Dedifferentiated amniotic fluid mesenchymal stem cell (primary cell): Measurements from ENCODE around the gene ZFAND5.
A peak's percentile ranks its signal among the peaks of the same experiment; 100 is the strongest.

Experiments used
- DNase-seq: peaks from one replicate; pipeline ENCODE4 v3.0.0-alpha.2; 2016; ENCODE audit errors: extremely low spot score

Gene ZFAND5

DNA sequence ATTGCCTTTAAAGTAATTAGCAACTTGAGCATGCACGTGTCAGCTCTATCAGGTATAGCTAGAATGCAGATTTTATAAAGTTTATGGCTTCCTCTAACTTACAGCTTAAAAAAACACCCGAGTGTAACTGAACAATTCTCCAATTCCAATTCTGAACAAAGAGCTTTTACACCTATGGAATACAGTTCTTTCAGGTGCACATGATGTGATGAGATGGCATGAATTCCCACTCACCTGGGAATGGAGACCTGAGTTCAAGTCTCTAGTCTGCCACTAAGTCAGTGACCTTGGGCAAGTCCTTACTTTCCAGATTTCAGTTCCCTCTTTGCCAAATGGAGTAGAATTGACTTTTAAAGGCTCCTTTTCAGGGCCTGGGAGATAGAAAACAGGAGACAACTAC is 1.8 kb downstream of the ZFAND5 start:
- no peak for DNase-seq

- DNase-seq = peak; percentile 87
Observed at GRCh38 chr9:72362680-72363139, 2.3 kb downstream of the ZFAND5 start.

DNA sequence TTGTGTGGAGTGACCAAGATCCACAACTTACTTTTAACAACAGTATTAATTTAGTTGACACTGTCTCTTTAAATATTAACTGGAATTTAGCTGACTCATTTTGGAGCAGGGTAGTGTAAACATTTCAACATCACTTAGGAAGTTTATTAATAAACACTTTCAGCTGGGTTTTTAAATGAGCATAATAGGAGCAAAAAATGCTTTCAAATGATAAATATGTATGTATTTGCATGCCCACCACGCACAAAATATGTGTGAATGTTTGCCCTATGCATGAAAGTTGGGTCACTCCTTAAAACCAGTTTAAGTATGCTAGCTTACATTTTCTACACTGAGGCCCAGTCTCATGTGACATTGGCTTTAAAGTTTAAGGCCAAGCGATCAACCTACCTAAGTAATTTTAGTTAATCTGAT is 2.9 kb downstream of the ZFAND5 start:
- DNase-seq = peak; percentile 43

- DNase-seq = no peak
Observed at GRCh38 chr9:72361217-72361616, 3.8 kb downstream of the ZFAND5 start.

DNA sequence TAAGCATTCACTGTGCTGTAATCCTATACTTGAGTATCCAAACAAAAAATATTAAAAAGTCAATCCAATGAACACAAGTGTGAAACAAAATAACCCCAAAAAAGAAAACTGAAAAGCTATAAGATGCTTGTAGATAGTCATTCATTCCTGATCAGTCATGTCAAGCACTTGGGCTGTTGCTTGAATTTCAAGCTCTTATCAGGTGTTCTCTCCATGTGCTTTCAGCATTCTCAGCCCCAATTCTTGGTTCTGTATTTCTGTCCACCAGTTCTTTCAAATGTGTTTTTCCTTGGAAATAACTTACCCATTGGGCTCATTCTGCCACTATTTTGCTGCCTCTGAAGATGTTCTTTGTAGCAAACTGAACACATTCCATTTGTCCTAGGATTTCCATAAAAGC is 4.7 kb downstream of the ZFAND5 start:
- no peak for DNase-seq

DNA sequence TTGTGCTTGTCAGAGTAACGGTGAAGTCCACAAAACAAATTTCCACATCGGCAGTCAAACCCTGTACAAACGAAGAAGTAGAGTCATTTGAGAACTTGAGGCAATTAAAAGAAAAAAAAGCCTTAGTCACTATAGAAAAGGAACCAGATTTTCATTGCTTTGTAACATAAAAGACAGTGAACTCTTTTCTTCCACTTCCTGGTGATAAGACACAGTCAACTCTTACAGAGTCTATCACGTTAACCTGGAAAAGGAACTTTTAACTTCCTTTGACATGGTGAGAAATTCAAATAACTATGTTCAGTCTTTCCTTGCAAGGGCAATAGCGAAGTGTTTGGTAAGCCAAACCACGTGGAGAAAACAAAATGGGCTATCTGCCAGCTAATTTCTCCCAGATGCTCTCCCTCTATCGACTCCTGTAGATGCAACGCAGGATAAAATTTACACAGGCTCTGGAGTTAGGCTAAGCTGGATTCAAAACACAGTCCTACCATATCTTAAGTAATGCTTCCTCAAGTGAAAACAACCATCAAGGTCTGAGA is 8.9 kb downstream of the ZFAND5 start:
- no peak for DNase-seq

- DNase-seq = no peak
Observed at GRCh38 chr9:72355153-72355552, 9.9 kb downstream of the ZFAND5 start.

DNA sequence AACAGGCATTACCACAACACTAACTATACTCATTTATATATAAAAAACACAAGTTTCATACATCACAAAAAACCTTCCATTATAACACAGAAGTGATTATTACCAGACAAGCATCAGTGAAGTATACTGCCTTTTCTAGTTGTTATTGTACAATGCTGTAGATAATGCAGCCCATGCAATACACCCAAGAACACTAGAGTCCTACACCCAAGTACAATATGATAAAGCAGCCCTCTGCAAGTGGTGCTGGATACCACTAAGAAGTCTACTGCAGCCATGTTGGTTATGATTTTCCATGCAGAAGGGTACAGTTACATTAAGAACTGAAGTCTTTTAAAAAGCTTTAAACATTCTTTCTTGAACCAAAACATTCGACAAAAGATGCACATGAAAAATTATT is 10.3 kb downstream of the ZFAND5 start:
- DNase-seq = no peak

DNA sequence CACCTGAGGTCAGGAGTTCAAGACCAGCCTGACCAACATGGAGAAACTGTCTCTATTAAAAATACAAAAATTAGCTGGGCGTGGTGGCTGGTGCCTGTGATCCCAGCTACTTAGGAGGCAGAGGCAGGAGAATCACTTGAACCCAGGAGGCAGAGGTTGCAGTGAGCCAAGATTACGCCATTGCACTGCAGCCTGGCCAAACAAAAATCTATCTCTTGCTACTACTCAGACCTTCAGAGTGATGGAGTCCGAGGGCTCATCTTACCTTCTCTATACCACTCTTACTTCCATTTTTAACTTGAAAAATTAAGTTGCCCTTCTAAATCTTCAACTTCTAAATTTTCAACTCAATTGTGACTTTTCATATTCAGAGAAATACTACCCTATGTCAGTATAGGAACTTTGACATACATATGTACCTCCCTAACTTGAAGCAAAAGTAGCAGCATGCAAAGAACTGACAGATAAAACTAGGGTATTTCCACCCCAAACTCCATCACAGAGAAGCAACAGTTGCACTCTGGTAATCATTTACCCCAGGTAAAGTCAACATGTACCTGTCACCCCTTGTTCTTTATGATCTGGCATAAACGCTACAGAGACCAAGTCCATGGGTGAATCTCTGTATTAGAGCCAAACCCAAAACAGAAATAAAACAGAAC is 11.4 kb downstream of the ZFAND5 start:
- no peak for DNase-seq

DNA sequence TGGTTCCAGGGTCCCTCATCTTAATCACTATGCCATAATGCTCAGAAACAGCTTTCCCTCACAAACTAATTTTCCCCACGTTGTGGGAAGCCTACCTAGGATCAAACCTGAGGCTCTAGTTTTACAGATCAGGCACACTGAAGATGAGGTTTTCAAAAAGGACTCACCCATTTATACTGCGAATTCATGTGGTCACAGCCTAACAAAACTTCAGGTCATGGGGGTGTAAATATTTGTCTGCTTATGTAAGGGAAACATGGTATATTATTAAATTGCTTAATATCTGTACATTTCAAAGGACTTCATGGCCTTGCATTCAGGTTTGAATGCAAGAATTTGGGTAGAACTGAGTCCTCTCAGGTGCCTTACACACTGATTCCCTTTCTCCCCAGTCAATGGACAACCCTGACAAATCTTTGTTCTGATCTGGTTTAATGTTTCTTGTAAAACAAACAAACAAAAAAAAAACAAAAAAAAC is 12.1 kb downstream of the ZFAND5 start:
- DNase-seq = no peak

GRCh38 chr9:72351538-72352453 is 13.2 kb downstream of the ZFAND5 start:
- no peak for DNase-seq

DNA sequence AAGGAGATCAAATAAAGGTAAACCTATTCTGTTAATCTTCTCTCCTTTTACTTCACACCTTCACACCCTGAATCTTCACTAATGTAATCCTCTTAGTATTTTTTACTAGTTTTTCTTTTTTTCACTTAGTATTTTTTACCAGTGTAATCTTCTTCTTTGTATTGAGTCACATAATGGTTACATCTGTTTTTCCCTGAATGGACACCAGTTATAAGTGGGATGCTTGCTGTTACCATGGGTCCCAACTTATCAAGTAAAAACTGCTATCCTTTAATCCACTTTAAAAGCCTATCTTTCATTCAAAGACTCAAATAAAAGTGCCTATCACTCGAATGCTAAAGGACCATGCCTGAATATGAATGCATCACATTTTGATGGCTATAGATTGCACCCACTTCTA is 15.1 kb downstream of the ZFAND5 start:
- DNase-seq = no peak

GRCh38 chr9:72349240-72349639 is 15.8 kb downstream of the ZFAND5 start:
- no peak for DNase-seq

GRCh38 chr9:72346333-72346732 is 18.7 kb downstream of the ZFAND5 start:
- DNase-seq = no peak

DNA sequence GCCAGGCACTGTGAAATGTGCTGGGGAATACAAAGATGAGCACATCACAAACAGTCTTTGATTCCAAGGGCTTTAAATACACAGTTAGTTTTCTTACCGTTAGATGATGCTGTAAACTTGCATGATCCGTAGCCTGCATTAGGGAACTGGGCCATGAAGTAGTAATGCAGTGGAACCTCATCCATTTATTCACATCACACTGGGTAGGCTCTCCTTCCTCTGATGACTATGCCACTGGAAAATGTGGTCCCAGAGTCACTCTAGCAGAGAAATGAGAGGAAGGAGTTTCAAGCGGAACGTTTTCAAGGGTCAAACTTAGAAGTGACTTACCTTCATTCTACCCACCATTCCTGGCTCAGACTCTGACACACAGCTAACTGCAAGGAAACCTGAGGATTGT is 26.4 kb downstream of the ZFAND5 start:
- no peak for DNase-seq

DNA sequence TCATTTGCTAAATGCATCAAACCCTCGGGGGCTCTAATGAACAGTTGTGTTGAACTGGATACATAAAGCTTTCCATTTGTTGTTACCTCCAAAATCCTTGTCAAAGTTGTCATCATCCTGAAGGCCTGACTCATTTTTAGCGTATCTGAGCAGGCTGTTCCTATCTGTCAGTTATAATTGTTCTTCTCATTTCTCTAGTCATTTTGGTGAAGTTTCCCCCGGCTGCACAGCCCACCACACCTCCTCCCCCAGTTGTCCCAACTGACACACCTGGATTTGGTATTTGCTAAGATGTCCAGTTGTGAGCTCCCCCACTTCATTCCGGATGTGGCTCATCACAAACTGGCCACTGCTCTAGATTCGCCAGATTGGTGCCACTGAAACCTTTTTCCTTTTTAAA is 27.7 kb downstream of the ZFAND5 start:
- DNase-seq = no peak

DNA sequence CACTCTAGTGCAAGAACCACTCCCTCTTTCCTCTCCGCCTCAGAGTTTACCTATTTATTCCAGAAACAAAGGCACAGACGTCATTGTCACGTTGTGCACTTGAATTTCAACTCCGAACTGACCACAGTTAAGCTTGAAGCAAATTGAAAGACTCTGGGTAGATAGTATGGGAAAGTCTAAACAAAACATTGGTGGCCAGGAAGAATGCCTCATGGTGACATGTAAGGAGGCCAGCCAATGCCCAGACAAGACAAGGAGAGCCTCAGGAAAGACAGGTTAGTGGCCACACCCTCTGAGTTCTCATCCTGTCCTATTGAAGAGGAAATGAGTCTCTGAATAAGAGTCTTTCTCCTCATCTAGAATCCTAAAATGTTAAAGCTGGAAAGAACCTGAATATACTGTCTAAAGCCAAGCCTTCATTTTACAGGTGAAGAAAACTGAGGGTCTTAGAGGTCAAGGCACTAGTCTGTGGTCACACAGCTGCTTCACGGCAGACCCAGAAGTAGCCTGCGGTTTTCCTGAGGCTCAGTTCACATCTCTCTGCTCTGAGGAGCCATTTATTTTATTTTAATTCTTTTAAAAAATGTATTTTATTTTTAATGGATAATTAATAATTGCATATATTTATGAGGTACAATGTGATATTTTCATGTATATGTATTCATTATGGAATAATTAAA is 30.2 kb downstream of the ZFAND5 start:
- DNase-seq = no peak

- no peak for DNase-seq
Observed at GRCh38 chr9:72333709-72334108, 31.3 kb downstream of the ZFAND5 start.

DNA sequence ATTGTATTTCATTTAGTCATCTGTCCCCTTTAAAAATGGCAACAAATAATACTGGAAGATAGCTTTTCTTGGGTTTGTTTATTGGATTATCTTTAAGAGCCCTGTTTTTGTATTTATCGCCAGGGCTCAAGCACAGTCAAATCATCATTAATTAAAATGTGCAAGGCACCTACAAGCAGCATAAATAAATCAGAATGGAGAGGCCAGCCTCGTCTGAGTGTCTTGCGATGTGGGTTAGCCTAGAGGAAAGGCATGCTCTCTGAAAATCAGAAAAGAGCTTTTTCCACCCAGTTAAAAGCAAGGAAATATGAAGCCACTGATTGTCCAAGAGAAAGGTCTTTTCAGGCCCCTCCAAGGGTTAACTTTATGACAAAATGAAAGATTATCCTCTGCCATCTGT is 31.8 kb downstream of the ZFAND5 start:
- no peak for DNase-seq

DNA sequence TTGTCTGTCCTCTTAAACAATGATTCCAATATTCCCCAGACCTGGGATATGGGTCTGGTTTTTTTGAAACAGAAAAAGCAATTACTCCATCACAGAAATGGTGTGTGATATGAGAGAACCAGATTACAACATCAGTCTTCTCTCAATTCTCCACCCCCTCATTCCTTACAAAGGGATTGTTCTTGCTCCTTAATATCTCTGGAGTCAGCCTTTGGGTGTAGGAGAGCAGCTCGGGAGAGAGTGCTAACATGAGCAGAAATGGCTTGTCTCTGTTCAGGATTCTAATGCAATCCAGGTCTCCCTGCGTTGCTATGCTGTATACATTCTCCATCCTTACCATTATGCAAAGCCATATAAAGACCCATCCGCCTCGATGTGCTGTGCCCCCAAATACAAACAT is 32.7 kb downstream of the ZFAND5 start:
- DNase-seq = no peak

DNA sequence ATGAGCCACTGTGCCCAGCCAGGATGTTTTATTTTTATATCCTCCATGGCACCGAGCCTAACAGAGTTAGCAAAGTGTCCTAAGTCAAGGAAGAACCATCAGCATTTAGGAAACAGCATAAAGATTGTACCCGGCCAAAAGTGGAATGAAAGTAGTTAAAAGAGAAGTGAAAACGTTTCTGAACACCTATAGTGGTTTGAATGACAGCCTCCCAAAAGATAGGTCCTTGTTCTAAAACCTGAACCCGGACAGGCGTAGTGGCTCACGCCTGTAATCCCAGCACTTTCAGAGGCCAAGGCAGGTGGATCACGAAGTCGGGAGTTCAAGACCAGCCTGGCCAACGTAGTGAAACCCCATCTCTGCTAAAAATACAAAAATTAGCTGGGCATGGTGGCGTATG is 37.4 kb downstream of the ZFAND5 start:
- no peak for DNase-seq

DNA sequence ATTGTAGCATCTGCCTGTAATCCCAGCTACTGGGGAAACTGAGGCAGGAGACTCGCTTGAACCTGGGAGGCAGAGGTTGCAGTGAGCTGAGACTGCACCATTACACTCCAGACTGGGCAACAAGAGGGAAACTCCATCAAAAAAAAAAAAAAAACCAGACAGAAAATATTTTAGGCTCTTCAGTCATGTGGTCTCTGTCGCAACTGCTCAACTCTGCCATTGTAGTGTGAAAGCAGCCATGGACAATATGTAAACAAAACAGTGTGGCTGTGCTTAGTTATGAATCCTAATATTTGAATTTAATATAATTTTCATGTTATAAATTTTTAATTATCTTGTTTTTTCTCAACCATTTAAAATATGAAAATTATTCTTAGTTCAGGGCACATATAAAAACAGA is 38.4 kb downstream of the ZFAND5 start:
- no peak for DNase-seq
